Measurements from ENCODE around the gene CDC25C. TPM values are rescaled to one million over a fixed set of nuclear protein-coding genes. Genes with fewer than 3 reads are reported as not detected.

CDC25C gene
- total and polyA plus RNA-seq, 9 of the 15 experiments (the other 6 are each of a cell fraction or from before 2014, with no cell fraction given) = 19.1 to 63.7 (median 31.9) TPM

- TF ChIP-seq ZBTB12 (CRISPR knock-in tag; IDR thresholded peaks at IDR 0.05) (no peak), MCM2 (IDR thresholded peaks at IDR 0.05; ENCODE audit: low read depth) (no peak), SAFB2 (IDR thresholded peaks at IDR 0.05; ENCODE audit: borderline replicate concordance, low read depth, low read length, severe bottlenecking) (no peak), MYBL2 (IDR thresholded peaks at IDR 0.05; ENCODE audit: low read depth) (no peak), MYBL2 (CRISPR knock-in tag; IDR thresholded peaks at IDR 0.05; ENCODE audit: borderline replicate concordance) (no peak), PCBP1 (IDR thresholded peaks at IDR 0.05; ENCODE audit: low read depth, low read length, poor library complexity, severe bottlenecking) (peak; percentile 99), ZBED1 (IDR thresholded peaks at IDR 0.05) (peak; percentile 69; the same call in 1 of the 2 replicates), FOXP4 (CRISPR knock-in tag; IDR thresholded peaks at IDR 0.05; ENCODE audit: borderline replicate concordance) (peak; percentile 76; the same call in 1 of the 2 replicates), ATF4 (CRISPR knock-in tag; IDR thresholded peaks at IDR 0.05) (peak; percentile 51), RBM25 (IDR thresholded peaks at IDR 0.05; ENCODE audit: low read depth, low read length, severe bottlenecking) (no peak), FOS (IDR thresholded peaks at IDR 0.05; ENCODE audit: extremely low read depth, insufficient read length) (no peak), ZFP1 (CRISPR knock-in tag; IDR thresholded peaks at IDR 0.05) (no peak), ZNF584 (CRISPR knock-in tag; IDR thresholded peaks at IDR 0.05; ENCODE audit: low read depth) (no peak), ZNF41 (CRISPR knock-in tag; conservative IDR thresholded peaks at IDR 0.05) (no peak), TOE1 (IDR thresholded peaks at IDR 0.05; ENCODE audit: borderline replicate concordance) (peak; percentile 100), TOE1 (CRISPR knock-in tag; IDR thresholded peaks at IDR 0.05; ENCODE audit: borderline replicate concordance, low read depth) (0 out of 2 replicates have a peak, but pooled peaks have one; percentile 70), GABPB1 (CRISPR knock-in tag; IDR thresholded peaks at IDR 0.05) (peak; percentile 57; the same call in 1 of the 2 replicates), CBX3 (IDR thresholded peaks at IDR 0.05; ENCODE audit: borderline replicate concordance in 1 of 2, low read length in 2 of 2) (peak in 1 of 2 experiments; percentile 58; a peak in 1 of 3 replicates), ARNT (IDR thresholded peaks at IDR 0.05) (no peak), ZFPM2 (CRISPR knock-in tag; IDR thresholded peaks at IDR 0.05) (no peak), ZFP36 (IDR thresholded peaks at IDR 0.05; ENCODE audit: low read depth, low read length, partially characterized antibody) (peak; percentile 10), THRA (IDR thresholded peaks at IDR 0.05) (no peak), ZNF24 (IDR thresholded peaks at IDR 0.05) (0 out of 2 replicates have a peak, but pooled peaks have one; percentile 62), PHF21A (IDR thresholded peaks at IDR 0.05; ENCODE audit: borderline replicate concordance, low read depth) (no peak)
These were observed 6.2 kb upstream of the CDC25C start, which contains the start of gene FAM53C (continued) for GRCh38 chr5:138337685-138338410.

Data from K562 (cell line).